Measurements from ENCODE around the gene GALNT12.

GALNT12 gene

GRCh38 chr9:98818764-98819163, 11.3 kb downstream of the GALNT12 start:
- TF ChIP-seq CTCF (IDR thresholded peaks at IDR 0.05; ENCODE audit: control insufficient read depth, insufficient read depth, low read depth, low read length, missing control alignments), result no peak
- no peak for DNase-seq (ENCODE audit: low read depth)
- H3K4me3 ChIP-seq (ENCODE audit: control insufficient read depth, low read depth, low read length), result no peak overlapping the region

- no peak for TF ChIP-seq CTCF (IDR thresholded peaks at IDR 0.05; ENCODE audit: control insufficient read depth, insufficient read depth, low read depth, low read length, missing control alignments)
- no peak overlapping the region for H3K4me3 ChIP-seq (ENCODE audit: control insufficient read depth, low read depth, low read length)
- no peak for DNase-seq (ENCODE audit: low read depth)
These were observed 11.8 kb downstream of the GALNT12 start for GRCh38 chr9:98819231-98819630.

GRCh38 chr9:98821831-98822230, 14.4 kb downstream of the GALNT12 start:
- no peak for TF ChIP-seq CTCF (IDR thresholded peaks at IDR 0.05; ENCODE audit: control insufficient read depth, insufficient read depth, low read depth, low read length, missing control alignments)
- no peak overlapping the region for H3K4me3 ChIP-seq (ENCODE audit: control insufficient read depth, low read depth, low read length)
- no peak for DNase-seq (ENCODE audit: low read depth)

GRCh38 chr9:98822661-98823060, 15.2 kb downstream of the GALNT12 start:
- no peak for DNase-seq (ENCODE audit: low read depth)
- TF ChIP-seq CTCF (IDR thresholded peaks at IDR 0.05; ENCODE audit: control insufficient read depth, insufficient read depth, low read depth, low read length, missing control alignments), result no peak

GRCh38 chr9:98823666-98824334, 16.3 kb downstream of the GALNT12 start:
- TF ChIP-seq CTCF (IDR thresholded peaks at IDR 0.05; ENCODE audit: control insufficient read depth, insufficient read depth, low read depth, low read length, missing control alignments), result no peak
- no peak overlapping the region for H3K4me3 ChIP-seq (ENCODE audit: control insufficient read depth, low read depth, low read length)
- no peak for DNase-seq (ENCODE audit: low read depth)

More at GRCh38 chr9:98822661-98823060, 15.2 kb downstream of the GALNT12 start:
- no peak overlapping the region for H3K4me3 ChIP-seq (ENCODE audit: control insufficient read depth, low read depth, low read length)

- DNase-seq (ENCODE audit: low read depth), result no peak
- no peak for TF ChIP-seq CTCF (IDR thresholded peaks at IDR 0.05; ENCODE audit: control insufficient read depth, insufficient read depth, low read depth, low read length, missing control alignments)
- H3K4me3 ChIP-seq (ENCODE audit: control insufficient read depth, low read depth, low read length), result no peak overlapping the region
These were observed 17.9 kb downstream of the GALNT12 start for GRCh38 chr9:98825414-98825813.

Data from AG09309 (cell line).